Stimulated activated CD4-positive, alpha-beta T cell treated with anti-CD3 and anti-CD28 coated beads, Interleukin-1b, Interleukin-23, amount 100 ng/mL, for 48 hours (primary cell): ENCODE results near the gene HPS5.
"Not testable (repeated sequence)": the region's sequence is repeated elsewhere in the genome, so short reads cannot be mapped to it uniquely, and the experiment has no call there.

Source experiments
- DNase-seq: peaks from one replicate; pipeline ENCODE4 v3.0.0-alpha.2; 2020

The HPS5 gene

GRCh38 chr11:18321969-18322711 is at the start of gene HPS5, which contains the start of gene GTF2H1:
Gene HPS5, minus strand, starts transcription at chr11:18322140. Its CDS starts 4,282 bp downstream, at chr11:18317858.
Gene GTF2H1, plus strand, starts transcription at chr11:18322567. Its CDS starts 10,508 bp downstream, at chr11:18333075.
- peak; percentile 96 for DNase-seq

- DNase-seq: no peak
These were observed 49.3 kb upstream of the HPS5 start for GRCh38 chr11:18371279-18371678.

- DNase-seq: no peak
These were observed 47.5 kb upstream of the HPS5 start for GRCh38 chr11:18369398-18369797.

- DNase-seq: no peak
These were observed 46.3 kb upstream of the HPS5 start for GRCh38 chr11:18368221-18368620.

- DNase-seq: no peak
These were observed 45.5 kb upstream of the HPS5 start for GRCh38 chr11:18367431-18367830.

- DNase-seq: no peak
These were observed 44.3 kb upstream of the HPS5 start for GRCh38 chr11:18366286-18366685.

GRCh38 chr11:18365741-18366140 is 43.8 kb upstream of the HPS5 start:
- DNase-seq: no peak

GRCh38 chr11:18364495-18365073 is 42.6 kb upstream of the HPS5 start:
- DNase-seq: no peak

GRCh38 chr11:18361154-18361553 is 39.2 kb upstream of the HPS5 start:
- DNase-seq: no peak

- DNase-seq: no peak
These were observed 36.7 kb upstream of the HPS5 start for GRCh38 chr11:18358646-18359045.

- no peak for DNase-seq
These were observed 30.6 kb upstream of the HPS5 start for GRCh38 chr11:18352581-18352980.

GRCh38 chr11:18347471-18348125 is 25.7 kb upstream of the HPS5 start:
- DNase-seq: no peak

- DNase-seq: no peak
These were observed 11.0 kb upstream of the HPS5 start for GRCh38 chr11:18332891-18333290.

- DNase-seq: no peak
These were observed 10.4 kb upstream of the HPS5 start for GRCh38 chr11:18332302-18332701.

- DNase-seq: no peak
These were observed 9.0 kb upstream of the HPS5 start for GRCh38 chr11:18330921-18331320.

GRCh38 chr11:18329196-18329870 is 7.4 kb upstream of the HPS5 start:
- DNase-seq: no peak

- no peak for DNase-seq
These were observed 2.4 kb upstream of the HPS5 start for GRCh38 chr11:18324381-18324780.

- DNase-seq: not testable (repeated sequence)
These were observed 1.9 kb upstream of the HPS5 start for GRCh38 chr11:18323881-18324280.

- no peak for DNase-seq
These were observed 1.1 kb upstream of the HPS5 start for GRCh38 chr11:18322818-18323570.

- DNase-seq: no peak
These were observed 367 bp downstream of the HPS5 start for GRCh38 chr11:18321578-18321968.

- no peak for DNase-seq
These were observed 1.3 kb downstream of the HPS5 start for GRCh38 chr11:18320617-18321016.

GRCh38 chr11:18319914-18320313 is 2.0 kb downstream of the HPS5 start:
- no peak for DNase-seq

- DNase-seq: no peak
These were observed 4.4 kb downstream of the HPS5 start for GRCh38 chr11:18317551-18317950.
